ENCODE measurements around the gene GCM1.

The GCM1 gene

DNA sequence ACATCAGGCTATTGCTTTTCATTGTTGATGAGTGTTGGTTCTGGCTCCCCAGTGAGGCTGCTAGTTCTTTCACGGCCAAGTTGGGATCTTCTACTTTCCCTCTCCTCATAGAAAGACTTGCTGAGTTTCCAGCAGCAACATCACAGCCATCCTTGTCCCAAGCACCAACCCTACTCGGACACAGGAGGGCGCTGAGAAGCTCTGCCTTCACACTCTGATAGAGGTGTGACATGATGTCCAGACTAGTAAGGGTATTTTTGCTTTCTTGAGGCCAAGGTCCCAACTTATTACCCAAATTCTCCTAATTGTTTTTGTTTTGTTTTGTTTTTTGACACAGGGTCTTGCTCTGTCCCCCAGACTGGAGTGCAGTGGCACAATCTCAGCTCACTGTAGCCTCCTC is 3.0 kb upstream of the GCM1 start:
- DNase-seq (ENCODE audit: low spot score), result no peak

DNA sequence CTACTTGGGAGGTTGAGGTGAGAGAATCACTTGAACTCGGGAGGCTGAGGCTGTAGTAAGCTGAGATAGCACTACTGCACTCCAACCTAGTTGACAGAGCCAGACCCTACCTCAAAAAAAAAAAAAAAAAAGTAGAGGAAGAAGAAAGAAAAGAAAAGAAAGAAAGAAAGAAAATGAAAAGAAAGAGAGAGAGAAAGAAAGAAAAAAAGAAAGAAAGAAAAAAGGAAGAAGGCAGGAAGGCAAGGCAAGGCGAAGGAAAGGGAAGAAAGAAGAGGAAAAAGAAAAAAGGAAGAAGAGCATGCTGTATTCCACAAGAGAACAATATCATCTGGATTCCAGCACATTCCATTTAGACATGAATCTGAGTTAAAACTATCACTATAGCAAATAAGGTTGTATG is 3.8 kb downstream of the GCM1 start:
- no peak for DNase-seq (ENCODE audit: low spot score)

DNA sequence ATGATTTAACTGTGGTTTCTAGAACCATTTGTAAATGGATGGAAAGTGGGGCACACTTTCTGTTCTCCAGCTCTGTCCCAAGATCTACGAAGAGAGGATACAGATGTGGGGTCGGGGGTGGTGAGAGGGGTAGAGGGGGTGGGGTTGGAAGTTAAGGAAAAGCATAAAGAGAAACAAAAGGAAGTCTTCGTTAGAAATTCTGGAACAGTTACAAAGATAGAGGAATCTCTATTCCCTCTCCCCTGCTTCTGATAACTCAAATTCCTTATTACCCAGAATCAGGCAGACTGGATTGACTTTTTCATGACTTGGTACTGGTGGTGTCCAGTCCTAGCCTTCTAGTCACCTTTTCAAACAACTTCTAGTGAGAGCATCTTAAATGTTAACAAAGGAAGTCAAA is 4.9 kb downstream of the GCM1 start:
- DNase-seq (ENCODE audit: low spot score), result no peak

GRCh38 chr6:53142810-53143209 is 5.8 kb downstream of the GCM1 start:
- DNase-seq (ENCODE audit: low spot score), result no peak

- DNase-seq (ENCODE audit: low spot score), result no peak
Observed at GRCh38 chr6:53139841-53140413, 8.7 kb downstream of the GCM1 start.

DNA sequence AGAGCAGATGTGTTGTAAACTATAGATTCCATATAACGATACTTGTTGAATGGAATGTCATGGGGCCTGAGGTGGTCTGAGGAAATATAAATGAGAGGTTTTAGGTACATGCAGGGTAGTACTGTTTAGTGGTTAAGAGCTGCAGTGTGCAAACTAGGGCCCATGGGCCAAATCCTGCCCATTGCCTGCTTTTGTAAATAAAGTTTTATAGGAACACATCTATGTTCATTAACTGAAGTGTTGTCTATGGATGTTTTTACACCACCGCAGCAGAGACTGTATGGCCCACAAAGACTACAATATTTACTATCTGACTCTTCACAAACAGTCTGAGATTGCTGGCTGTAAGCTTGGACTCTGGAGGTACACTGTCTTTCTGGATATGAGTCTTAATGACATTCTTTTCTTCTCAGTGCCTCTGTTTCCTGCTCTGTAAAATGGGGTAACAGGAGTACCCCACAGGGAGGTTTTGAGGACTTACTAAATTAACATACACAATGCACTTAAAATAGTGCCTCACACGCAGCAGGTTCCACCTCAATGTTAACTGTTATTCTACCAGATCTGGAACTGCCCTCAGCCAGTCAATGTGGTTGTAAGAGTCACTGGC is 12.5 kb downstream of the GCM1 start:
- DNase-seq (ENCODE audit: low spot score), result no peak

GRCh38 chr6:53134601-53135235 is 13.9 kb downstream of the GCM1 start:
- DNase-seq (ENCODE audit: low spot score), result no peak

- no peak for DNase-seq (ENCODE audit: low spot score)
Observed at GRCh38 chr6:53133961-53134360, 14.7 kb downstream of the GCM1 start.

DNA sequence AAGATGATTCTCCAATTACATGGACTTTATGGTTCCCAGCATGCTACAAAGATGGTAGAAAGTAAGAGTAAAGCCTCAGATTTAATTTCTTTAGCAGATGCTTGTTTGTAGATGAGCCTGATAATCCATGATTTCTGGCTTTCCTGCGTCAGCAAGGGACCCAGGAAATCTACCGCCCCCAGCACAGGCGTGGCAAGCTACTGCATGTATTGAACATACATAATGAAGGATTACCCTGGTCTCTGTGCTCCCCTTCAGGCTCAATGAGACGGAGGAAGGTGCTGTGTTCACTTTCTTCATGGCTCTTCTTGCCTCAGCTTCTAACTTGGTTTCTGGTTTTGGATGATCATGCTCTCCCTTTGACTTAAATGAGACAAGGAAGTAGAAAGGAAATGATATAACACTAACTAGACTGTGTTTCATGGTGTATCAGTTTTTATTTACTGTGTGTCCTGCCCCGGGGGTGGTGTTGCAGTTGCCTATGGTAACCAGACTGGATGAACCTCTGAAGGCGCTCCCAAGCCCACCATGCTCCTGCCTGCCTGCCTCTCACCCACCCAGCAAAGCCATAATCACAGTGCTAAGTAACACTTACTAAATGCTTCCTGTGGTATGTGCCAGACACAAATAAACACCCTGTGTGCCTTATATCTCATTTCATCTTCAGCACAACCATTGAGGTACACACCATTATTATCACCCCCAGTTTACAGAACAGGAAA is 17.9 kb downstream of the GCM1 start:
- DNase-seq (ENCODE audit: low spot score), result no peak

DNA sequence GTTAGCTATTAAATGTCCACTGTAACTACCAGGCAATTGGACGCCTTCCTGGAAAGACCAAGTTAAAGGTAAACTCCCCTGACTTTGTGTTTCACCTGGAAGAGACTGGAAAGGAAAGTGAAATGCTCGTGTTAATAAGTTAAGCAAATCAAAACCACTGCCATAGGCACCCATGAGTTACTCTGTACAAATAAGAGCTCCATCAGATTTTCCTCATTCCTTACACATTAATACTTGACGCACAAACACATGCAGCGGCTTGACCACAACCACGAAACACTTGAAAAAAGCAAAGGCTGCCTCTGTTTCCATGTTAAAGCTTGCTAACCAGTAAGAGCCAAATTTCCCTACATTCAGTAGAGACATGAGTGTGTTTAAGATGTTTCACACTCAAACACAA is 19.8 kb downstream of the GCM1 start:
- DNase-seq (ENCODE audit: low spot score), result no peak

DNA sequence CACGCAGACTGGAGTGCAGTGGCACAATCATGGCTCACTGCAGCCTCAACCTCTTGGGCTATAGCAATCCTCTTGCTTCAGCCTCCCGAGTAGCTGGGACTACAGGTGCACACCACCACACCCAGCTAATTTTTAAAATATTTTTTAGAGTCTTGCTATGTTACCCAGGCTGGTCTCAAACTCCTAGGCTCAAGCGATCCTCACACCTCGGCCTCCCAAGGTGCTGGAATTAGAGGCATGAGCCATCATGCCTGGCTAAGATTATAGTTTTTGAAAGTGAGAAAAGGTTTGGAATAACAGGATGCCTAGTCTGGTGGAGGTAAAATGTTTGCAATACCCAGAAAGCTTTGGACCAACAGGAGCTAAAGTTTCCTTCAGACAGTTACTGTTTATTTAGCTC is 23.4 kb downstream of the GCM1 start:
- no peak for DNase-seq (ENCODE audit: low spot score)

DNA sequence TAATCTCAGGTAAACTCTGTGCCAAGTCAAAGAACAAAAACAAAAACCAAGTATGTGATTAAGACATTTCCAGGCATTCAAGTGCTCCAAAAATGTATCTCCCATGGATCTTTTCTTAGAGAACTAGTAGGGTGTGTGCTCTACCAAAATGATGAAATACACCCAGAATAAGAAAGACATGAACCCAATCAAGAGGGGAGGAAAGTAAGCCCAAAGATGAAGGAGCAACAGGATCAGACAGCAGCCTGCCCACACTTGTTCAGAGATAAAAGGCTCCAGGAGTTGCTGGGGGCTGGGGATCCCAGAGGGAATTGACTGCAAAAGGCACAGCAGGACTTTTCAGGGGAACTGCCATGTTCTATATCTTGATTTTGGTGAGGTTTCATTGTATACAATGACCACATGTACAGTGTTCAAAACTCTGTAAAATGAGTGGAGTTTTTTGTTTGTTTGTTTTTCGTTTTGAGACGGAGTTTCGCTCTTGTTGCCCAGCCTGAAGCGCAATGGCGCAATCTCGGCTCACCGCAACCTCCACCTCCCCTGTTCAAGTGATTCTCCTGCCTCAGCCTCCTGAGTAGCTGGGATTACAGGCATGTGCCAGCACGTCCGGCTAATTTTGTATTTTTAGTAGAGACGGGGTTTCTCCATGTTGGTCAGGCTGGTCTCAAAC is 24.4 kb downstream of the GCM1 start:
- DNase-seq (ENCODE audit: low spot score), result no peak

DNA sequence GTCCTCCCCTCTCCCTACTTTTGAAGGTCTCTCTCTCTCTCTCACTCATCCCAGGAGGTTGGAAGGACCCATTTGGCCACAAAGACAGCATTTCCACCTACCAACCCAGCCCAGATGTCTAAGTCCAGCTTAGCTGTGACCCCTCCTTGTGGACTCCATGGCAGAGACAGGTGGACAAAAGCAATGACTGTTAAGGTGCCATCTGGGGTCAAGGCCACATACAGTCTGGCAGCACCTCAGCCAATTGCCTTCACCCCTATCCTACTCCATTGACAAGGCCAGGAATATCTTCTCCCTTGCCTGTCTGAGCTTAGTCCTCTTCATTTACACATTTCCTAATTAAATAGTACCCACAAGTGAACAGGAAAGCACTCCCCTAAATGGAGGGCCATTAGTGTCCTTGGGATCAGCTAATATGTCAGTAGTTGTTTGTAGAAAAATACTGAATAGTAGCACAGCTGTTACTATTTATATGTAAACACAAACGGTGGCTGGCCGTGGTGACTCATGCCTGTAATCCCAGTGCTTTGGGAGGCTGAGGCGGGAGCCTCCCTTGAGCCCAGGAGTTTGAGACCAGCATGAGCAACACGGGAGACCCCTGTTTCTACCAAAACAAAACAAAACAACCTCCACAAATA is 28.8 kb downstream of the GCM1 start:
- DNase-seq (ENCODE audit: low spot score), result peak; percentile 60

- no peak for DNase-seq (ENCODE audit: low spot score)
Observed at GRCh38 chr6:53119349-53119748, 29.3 kb downstream of the GCM1 start.

DNA sequence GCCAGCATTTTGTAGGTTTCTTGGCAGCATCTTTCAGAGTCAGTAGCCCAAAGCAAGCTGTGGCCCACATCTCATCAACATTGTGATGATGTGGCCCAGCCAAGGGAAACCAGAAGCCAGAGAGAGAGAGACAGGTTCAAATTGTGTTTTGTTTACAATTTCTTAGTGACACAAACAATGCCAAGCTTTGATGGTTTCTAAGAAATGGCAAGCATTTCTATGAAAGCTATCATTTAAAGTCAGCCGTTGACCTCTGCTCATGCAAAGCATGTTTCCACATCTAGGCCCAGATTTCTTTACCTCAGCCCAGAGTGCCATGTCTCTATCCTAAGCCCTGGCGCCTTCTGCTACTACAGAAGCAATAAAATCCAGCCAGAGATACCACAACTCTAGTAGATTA is 32.9 kb downstream of the GCM1 start:
- no peak for DNase-seq (ENCODE audit: low spot score)

DNA sequence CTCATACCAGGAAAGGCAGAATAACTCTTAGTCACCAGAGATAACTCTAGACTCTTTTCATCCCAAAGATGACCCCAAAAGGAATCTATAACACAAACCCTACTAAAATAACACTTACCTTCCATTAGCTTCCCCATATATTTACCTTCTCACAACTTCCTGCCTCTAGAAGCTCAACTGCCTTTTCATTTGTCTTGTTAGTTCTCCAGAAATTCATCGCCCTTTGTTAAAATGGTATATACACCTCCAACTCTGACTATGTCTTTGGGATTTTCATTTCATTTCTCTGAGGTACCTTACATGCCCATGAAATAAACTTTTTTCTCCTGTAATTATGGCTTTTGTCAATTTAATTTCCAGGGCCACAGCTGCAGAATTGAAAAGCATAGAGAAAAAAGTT is 33.5 kb downstream of the GCM1 start:
- no peak for DNase-seq (ENCODE audit: low spot score)

DNA sequence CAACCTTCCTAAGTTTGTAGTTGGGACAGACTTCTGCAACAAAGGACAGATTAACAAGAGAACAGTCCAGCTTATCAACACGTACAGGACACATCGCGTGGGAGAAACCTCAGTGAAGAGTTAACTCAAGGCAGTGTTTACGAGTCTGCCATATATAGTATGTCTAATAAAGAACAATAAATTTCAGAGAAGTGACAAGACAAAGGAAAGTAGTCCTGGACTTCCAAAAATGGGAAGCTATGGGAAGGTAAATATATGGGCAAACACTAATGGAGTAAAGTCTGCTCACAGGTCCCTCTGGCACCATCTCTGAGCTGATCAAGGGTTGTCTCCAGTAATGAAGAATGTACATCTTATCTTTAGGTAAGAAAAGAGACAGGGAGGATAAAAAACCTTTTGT is 34.9 kb downstream of the GCM1 start:
- DNase-seq (ENCODE audit: low spot score), result no peak

- no peak for DNase-seq (ENCODE audit: low spot score)
Observed at GRCh38 chr6:53112871-53113270, 35.8 kb downstream of the GCM1 start.

DNA sequence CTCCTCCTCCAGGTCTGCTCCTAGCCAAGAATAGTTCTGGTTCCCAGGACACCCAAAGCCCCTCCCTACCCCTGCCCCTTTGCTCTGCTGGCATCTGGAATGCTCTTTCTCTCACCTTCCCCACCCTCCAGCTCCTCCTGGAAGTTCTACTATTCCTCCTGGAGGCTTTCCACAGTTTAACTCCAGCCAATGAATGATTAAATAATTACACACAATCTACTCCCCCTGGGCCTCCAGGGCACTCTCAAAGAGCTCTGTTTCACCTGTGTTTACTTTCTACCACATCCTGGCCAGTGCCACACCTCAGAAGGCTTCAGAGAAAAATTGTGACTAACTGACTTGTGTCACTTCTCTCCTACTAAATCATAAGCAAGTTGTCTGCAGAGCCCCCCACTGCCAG is 36.2 kb downstream of the GCM1 start:
- DNase-seq (ENCODE audit: low spot score), result peak; percentile 73

GRCh38 chr6:53111865-53112264 is 36.8 kb downstream of the GCM1 start:
- no peak for DNase-seq (ENCODE audit: low spot score)

GRCh38 chr6:53109612-53110011 is 39.0 kb downstream of the GCM1 start:
- DNase-seq (ENCODE audit: low spot score), result no peak

DNA sequence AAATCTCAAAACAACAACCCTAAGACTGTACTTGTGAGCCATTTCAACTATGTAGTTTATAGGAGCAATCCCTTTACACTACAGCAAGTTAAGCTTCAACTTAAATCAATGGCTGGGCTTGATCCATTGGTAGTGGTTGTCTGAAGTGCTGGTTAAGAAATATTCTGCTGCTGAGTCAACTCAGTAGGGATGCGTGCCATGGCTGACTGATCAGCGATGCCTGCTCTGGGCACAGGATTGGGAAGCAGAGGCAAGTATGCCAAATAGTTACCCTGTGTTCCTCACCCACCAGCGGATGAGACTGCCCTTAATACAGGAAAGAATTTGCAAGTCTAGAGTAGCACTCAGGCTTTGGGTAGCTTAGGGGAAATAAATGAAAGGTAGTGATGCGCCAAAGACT is 41.5 kb downstream of the GCM1 start:
- no peak for DNase-seq (ENCODE audit: low spot score)
